ENCODE measurements around the gene CPVL.

Gene CPVL

DNA sequence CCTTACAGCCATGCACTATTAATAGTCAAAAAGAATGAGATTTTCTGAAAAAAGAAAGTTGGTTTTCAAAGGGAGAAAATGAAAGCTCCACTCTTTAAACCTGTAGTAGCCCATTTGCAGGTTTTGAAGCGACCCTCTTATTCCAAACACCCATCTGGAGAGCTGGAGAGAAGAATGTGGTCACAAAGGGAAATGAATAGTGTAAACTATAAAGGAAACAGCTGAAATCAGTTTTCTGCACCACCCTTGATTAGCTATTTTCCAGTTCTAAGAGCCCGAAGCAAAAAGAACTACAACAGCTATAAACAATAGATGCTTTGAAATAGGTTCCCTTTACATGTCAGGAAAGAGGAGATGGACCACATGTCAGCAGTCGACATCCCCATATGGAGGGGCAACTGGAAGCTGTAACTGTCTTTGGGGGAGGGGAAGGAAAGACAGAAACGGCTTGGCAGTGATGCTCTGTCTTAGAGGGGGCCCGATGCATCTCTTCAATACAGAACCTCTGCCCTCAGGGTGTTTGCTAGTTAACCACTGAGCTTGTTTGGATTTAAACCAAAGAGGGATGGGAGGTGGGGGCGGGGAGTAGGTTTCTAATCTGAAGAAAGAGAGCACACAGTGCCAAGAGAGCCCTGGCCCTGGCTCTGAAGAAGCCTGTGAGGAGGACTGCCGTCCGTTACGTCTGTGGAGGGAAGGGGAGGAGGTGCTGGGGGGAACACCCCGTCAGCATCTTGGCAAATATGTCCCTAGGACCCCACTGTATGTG lies 55.3 kb downstream of the CPVL start:
- no peak for TF ChIP-seq ZFX (IDR thresholded peaks at IDR 0.05)
- no peak for TF ChIP-seq CTCF (conservative IDR thresholded peaks at IDR 0.05)
- H3K27ac ChIP-seq: no peak overlapping the region

DNA sequence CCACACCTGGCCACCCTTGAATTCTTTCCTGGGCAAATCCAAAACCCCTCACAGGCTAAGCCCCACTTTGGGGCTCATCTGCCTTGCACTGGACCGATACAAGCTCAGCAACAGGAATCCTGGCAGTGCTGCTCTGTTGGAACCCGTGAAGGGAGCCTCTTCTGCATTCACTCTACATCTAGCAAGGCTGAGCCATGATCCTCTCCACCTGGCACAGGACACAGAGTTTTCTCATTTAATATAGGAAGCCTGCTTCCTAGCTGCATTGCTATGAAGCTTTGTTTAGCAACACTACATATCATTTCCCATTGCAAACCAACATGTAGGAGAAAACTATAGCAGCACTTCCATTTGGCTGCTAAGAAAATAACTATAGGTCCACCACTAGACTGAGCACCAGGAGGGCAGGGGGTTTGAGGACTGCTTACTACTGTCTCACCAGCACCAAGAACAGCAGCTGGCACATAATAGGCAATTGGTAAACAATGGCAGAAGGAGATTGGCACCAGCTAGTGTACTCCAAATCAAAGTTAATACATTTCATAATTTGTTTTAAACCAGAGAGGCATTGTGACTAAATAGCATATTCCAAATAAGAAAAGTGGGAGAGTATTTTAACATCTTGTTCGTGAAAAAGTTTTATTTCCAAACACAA lies 56.1 kb downstream of the CPVL start:
- no peak overlapping the region for H3K27ac ChIP-seq
- TF ChIP-seq CTCF (conservative IDR thresholded peaks at IDR 0.05) (no peak), ZFX (IDR thresholded peaks at IDR 0.05) (no peak)

- TF ChIP-seq CTCF (conservative IDR thresholded peaks at IDR 0.05) (no peak), ZFX (IDR thresholded peaks at IDR 0.05) (no peak)
- H3K27ac ChIP-seq: peak overlapping the region; percentile 74; the same call in 1 of the 2 replicates
Observed at GRCh38 chr7:29087840-29088170, 58.5 kb downstream of the CPVL start.

GRCh38 chr7:29086545-29086944 lies 59.8 kb downstream of the CPVL start:
- peak overlapping the region; percentile 74; the same call in 1 of the 2 replicates for H3K27ac ChIP-seq
- TF ChIP-seq ZFX (IDR thresholded peaks at IDR 0.05) (no peak), CTCF (conservative IDR thresholded peaks at IDR 0.05) (no peak)

DNA sequence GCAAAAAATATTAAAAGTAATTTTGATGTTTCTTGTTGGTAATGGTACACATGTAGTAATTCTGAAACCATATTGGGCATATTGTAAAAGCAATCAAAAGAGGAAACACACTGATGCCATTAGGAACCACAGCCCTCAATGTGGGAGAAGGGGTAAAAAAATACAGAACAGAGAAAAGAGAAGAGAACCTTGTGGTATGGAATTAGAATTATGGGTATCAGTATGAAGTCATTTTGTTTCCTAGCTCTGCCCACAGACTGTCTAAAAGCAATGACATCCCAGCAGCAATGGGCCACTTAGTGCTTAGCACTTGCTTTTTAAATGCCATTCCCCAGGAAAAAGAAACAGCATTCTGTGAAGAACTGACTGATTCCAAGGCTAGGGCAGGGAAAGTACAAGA lies 61.5 kb downstream of the CPVL start:
- H3K27ac ChIP-seq: no peak overlapping the region
- TF ChIP-seq ZFX (IDR thresholded peaks at IDR 0.05) (no peak), CTCF (conservative IDR thresholded peaks at IDR 0.05) (no peak)

- TF ChIP-seq CTCF (conservative IDR thresholded peaks at IDR 0.05) (no peak), ZFX (IDR thresholded peaks at IDR 0.05) (no peak)
- no peak overlapping the region for H3K27ac ChIP-seq
Observed at GRCh38 chr7:29080803-29081202, 65.5 kb downstream of the CPVL start.

Data from C4-2B (cell line).